NCI-H1930 (cell line): ENCODE measurements around the gene LAIR2.
"Not testable (repeated sequence)": the region's sequence is repeated elsewhere in the genome, so short reads cannot be mapped to it uniquely, and the experiment has no call there.

Experiments used
- DNase-seq, 2 experiments: peaks; one replicate each; lab custom pipeline; 2025; lab: John Stamatoyannopoulos, UW

Gene LAIR2

DNA sequence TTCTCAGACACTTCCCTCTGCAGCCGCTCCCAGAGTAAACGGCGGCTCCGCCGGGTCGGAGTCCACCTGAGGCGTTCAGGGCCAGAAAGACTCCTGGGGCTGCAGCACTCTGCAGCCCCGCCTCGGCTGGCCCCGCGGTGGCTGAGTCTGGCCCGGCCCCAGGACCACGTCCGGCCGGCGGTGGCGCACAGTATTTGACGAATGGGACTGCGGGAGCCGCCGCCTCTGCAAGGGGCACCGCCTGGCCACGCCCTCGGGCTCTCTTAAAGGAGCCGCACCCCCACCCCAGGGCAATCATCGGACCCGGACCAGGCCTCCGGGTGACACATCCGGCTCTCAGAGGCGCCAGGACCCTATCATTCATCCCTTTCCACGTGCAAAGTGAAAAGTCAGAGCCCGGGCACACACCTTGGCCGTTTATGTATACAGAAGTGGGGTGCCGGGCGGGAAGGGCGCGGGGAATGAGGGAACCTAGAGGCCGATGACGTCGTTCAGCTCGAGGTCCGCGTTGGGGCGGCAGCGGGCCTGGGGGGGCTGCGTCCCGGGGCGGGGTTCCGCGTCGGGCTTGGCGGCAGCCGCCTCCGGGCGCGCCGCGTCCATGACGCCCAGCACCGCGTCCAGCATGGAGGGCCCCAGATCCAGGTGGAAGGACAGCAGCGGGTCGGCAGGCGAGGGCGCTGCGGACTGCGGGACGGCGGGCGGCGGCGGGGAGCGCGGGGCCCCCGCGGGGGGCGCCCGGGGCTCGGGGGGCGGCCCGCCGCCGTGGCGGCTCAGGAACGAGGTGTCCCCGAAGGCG lies 37.8 kb upstream of the LAIR2 start:
- DNase-seq = peak; percentile 94 to 96

DNA sequence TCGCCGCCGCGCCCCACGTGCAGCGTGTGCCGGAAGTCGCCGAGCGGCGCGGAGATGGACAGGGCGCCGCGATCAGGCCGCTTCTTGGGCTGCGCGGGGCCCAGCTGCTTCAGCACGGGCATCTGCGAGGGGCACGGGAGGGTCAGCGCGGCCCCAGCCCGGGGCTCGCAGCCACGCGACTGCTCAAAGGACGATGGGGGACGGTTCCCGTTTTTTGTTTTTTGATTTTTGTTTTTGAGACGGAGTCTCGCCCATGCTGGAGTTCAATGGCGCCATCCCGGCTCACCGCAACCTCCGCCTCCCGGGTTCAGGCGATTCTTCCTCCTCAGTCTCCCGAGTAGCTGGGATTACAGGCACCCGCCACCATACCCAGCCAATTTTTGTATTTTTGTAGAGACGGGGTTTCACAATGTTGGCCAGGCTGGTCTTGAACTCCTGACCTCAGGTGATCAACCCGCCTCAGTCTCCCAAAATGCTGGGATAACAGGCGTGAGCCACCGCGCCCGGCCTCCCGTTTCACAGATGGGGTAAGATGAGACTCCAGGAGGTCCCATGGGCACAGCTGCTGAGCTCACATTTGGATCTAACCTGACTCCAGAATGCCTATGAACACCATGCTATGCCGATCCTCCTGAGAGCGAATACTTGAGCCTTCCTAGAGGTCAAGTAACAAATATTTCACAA lies 37.1 kb upstream of the LAIR2 start:
- DNase-seq = peak; percentile 44 to 71

- not testable (repeated sequence) for DNase-seq
Measured at GRCh38 chr19:54466110-54466480, 36.5 kb upstream of the LAIR2 start.

DNA sequence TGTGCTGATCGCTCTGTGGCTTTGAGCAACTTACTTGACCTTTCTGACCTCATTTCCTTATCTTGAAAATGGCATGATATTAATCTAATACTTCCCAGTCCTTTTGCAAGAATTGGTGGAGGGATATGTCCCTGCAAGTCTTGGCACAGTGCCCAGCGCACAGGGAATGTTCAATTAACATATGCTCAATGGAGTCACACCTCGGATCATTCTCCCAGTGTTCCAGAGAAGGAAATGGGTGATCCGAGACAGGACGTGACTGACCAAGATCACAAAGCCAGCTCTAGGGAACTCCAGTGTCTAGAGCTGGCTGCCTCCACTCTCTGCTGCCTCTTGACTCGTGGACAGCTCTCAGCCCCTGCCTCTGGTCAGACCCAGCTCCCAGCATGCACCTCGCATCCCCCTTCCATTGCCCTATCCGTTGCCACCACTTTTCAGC lies 33.1 kb upstream of the LAIR2 start:
- DNase-seq = no peak

- DNase-seq = no peak
Measured at GRCh38 chr19:54470276-54470887, 32.2 kb upstream of the LAIR2 start.

GRCh38 chr19:54470991-54471782 lies 31.4 kb upstream of the LAIR2 start:
- DNase-seq = no peak

- no peak for DNase-seq
Measured at GRCh38 chr19:54473071-54473891, 29.4 kb upstream of the LAIR2 start, which contains the start of gene CDC42EP5. Gene CDC42EP5 (minus strand): TSS chr19:54473296. CDS start chr19:54465547, 7,749 bp downstream.

DNA sequence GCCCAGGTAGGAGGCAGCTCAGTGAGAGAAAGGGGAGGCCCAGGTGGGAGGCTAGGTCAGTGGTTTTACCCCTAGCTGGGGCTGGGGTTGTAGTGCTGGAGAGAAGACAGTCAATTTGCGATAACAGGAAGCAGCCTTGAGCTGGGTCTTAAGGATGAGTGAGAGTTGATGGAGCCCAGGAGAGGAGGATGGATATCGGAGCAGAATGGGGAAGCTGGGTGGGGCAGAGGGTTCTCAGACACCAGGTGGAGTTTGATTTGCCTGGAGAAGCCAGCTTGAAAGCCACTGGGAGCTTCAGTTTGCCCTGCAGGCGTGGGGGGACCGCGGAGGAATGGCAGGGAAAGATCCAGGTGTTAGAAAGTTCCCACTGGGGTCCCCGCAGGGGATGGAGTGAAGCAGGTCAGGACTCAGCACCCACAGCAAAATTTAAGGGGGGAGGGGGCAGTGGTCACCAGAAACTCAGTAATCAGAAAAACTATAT lies 28.7 kb upstream of the LAIR2 start:
- no peak for DNase-seq

GRCh38 chr19:54475706-54476105 lies 26.9 kb upstream of the LAIR2 start:
- no peak for DNase-seq

DNA sequence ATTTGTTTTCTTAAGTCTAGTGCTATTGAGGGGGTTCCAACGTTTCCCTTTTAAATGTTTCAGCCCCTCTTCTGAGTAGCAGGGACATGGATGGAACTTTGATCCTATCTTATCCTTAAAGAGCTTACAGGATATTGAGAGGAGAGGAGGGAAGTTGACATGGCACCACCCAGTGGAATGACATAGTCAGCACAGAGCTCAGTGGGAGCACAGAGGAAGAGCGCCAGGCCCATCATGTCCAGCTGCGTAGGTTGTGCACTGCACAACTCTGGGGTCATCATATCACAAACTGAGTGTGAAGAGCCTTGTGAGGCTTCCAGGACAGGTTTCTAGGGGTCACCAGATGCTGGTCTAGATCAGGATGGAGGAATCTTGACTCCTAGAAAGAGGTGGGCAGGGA lies 25.0 kb upstream of the LAIR2 start:
- DNase-seq = no peak

- peak; percentile 24 to 39 for DNase-seq
Measured at GRCh38 chr19:54478677-54479266, 23.9 kb upstream of the LAIR2 start.

- no peak for DNase-seq
Measured at GRCh38 chr19:54480051-54480450, 22.6 kb upstream of the LAIR2 start.

GRCh38 chr19:54481326-54481930 lies 21.2 kb upstream of the LAIR2 start:
- DNase-seq = peak; percentile 65 to 66

DNA sequence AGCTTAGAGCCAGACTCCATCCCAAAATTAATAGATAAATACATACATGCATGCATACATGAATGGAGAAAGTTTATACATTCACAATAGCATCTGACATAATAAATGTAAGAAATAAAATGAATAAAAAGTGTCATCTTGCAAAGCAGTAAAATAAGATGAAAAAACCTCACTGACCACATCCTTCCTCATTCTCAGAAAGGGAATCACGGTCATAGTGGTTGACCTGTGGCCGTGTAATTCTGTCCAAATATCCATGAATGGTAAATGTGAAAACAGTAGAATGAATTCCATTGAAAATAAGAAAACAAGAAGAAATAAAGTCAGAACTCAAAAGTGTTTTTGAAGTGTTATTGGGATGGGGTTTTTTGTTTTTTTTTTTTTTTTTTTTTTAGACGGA lies 19.7 kb upstream of the LAIR2 start:
- no peak for DNase-seq

DNA sequence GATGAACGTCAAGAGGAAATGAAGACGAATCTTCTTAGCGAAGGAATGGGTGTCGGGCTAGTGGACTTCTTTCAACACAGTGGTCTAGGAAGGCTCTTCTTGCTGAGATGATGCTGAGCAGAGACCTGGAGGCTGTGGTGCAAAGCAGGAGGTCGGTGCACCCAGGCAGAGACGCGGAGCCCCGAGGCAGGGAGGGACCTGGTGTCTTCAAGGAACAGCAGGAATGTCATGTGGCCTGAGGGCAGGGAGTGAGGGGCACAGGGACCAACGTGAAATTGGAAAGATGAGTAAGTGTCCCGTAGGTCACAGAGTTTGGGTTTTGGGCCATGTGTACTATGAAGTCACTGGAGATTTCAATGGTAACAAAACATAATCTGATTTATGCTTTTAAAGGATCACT lies 18.2 kb upstream of the LAIR2 start:
- DNase-seq = no peak

DNA sequence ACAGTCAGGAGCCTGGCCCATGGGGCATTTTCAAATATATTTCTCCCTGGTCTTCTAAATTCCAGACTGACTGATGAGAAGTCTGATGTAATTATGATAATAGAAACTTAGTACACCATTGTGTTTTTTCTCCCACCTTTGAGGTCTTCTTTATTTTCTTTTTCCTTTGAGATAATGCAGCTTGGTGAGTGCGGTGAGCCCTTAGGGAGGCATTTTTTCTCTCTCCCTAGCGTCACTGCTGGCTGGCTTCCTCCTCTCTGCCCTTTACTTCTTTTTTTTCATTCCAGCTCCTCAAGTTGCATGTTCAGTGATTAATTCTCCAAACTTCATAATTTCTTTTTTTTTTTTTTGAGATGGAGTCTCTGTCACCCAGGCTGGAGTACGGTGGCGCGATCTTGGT lies 16.8 kb upstream of the LAIR2 start:
- DNase-seq = no peak

GRCh38 chr19:54489341-54489740 lies 13.3 kb upstream of the LAIR2 start:
- no peak for DNase-seq

GRCh38 chr19:54489766-54490165 lies 12.9 kb upstream of the LAIR2 start:
- DNase-seq = no peak

GRCh38 chr19:54492568-54492967 lies 10.1 kb upstream of the LAIR2 start:
- DNase-seq = no peak

DNA sequence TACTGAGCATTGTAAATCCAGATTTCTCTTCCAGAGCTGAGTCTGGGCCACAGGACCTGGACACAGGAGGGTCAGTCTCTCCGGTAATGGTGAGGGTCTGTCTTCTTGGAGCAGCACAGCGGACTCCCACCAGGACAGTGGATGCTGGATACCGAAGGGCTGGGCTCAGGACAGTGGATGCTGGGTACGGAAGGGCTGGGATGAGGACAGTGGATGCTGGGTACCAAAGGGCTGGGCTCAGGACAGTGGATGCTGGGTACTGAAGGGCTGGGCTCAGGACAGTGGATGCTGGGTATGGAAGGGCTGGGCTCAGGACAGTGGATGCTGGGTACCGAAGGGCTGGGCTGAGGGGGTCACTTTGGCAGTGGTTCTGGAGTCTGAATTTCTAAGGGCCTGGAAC lies 9.6 kb upstream of the LAIR2 start:
- not testable (repeated sequence) for DNase-seq
